HL-60/S4 (cell line): ENCODE results near the gene TRIM33.
"Not testable (repeated sequence)": the region's sequence is repeated elsewhere in the genome, so short reads cannot be mapped to it uniquely, and the experiment has no call there.

ENCODE experiments used
- in situ Hi-C: fragments of 300-500 bp; cut with MboI; formaldehyde crosslinking; loops from 2 replicates; pipeline ENCODE4 v1.14.3; 2022; ENCODE audit warnings: low sequenced_read_pairs

The TRIM33 gene

GRCh38 chr1:114431026-114431425, 80.0 kb downstream of the TRIM33 start:
- in situ Hi-C loops = no loop called here

DNA sequence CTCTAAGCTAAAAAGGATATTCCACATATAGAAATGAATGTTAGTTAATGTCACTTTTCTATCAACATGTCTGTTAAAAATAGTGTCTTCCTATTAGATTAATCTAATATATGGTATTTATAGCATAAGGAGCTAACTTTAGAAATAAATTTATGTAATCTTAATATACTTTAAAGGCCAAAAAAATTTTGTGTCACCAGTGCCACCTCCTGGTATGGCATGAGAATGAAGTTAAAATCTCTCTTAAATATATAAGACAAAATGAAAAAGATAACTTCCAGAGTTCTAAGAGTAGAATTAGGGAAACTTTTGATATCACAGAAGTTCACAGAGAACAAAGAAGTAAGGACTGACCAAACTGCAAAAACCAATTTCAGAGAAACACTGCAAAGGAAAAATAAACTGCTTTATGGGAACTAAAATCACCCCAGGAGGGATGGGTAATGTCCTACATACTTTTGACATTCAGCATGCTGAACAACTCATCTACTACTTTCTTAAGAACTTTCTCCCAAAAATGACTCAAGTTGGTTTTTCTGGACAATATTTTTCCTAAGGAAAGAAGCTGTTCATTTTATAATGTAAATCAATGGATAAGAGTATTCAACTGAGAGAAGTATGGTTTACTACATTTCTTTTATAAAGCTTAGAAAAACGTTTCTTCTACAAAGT, 82.8 kb downstream of the TRIM33 start:
- in situ Hi-C loops = no loop called here

DNA sequence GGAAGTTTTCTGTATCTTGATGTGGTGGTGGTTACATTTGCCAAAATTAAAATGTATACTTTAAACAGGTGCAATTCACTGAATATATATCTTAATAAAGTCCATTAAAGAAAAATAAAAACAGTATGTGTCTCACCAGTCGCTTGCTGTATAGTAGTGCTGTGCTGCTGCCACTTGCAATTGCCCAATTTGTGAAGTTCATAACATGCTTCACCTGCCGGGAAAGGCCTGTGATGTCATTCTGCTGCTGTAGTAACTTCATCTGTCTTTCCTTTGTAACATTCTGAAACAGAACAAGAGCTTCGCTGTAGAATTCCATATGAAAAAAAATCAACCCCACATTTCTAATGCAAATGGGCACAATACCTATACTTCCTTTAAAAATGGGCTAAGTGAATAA, 83.4 kb downstream of the TRIM33 start:
- in situ Hi-C loops = no loop called here

GRCh38 chr1:114423455-114423854, 87.5 kb downstream of the TRIM33 start:
- in situ Hi-C loops = no loop called here

- in situ Hi-C loops = not testable (repeated sequence)
These were observed 92.1 kb downstream of the TRIM33 start for GRCh38 chr1:114418948-114419347.

DNA sequence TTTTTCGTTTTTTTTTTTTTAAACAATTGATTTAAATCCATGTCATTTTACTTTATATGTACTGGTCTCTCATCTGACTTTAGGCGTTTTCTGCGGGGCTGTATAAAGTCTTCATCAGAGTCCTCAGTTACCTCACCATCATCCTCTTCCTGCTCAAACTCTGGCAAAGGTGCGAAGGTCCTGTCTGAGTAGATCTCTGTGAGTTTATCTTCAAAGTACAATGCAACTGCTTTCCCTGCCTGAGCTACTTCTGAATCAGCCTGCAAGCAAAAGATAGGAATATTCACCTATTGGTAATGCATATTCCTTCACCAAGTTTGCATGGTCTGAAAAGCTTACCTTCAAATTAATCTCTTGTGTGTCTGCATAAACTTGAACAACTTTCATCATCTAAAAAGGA, 113.4 kb downstream of the TRIM33 start:
- in situ Hi-C loops = no loop called here

- in situ Hi-C loops = no loop called here
These were observed 115.1 kb downstream of the TRIM33 start for GRCh38 chr1:114395863-114396262.

DNA sequence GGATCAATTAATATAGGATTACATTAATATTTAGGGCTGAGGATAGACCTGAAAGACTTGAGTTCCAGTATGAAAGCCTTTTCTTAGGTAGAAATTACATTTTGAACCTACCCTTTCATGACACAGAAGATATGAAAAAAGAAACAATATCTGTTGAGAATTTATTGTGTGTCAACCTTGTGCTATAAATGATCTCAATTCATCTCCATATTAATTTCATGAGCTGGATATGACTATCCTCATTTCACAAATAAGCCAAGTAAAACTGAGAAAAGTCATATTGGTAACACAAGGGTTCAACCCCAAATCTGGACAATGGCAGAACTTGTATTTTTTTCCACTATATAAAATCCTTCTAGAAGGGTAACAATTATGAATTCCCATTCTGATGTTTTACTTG, 120.0 kb downstream of the TRIM33 start:
- in situ Hi-C loops = no loop called here

GRCh38 chr1:114390361-114390760, 120.6 kb downstream of the TRIM33 start:
- in situ Hi-C loops = no loop called here

DNA sequence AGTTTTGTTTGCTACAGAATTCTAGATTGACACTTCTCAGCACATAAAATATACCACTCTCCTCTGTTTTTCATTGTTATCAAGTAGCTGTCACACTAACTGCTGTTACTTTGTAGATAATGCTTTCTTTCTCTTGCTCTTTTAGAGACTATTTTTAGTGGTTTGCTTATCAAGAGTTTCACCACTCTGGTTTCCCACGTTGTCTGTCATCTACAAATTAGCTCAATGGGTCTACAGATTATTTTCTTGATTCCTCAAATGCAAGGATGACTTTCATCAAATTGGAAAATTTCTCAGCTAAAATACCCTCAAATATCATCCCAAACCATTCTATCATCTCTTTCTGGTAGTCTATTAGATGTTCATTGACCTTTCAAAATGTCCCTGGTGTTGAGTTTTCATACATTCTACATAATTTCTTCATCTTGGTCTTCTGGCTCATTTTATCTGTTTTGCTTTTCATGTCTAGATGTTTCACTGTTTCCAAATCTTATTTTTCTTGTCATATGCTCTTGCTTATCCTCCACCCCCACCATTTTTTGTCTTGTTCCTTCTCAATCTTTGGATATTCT, 122.5 kb downstream of the TRIM33 start:
- in situ Hi-C loops = no loop called here

DNA sequence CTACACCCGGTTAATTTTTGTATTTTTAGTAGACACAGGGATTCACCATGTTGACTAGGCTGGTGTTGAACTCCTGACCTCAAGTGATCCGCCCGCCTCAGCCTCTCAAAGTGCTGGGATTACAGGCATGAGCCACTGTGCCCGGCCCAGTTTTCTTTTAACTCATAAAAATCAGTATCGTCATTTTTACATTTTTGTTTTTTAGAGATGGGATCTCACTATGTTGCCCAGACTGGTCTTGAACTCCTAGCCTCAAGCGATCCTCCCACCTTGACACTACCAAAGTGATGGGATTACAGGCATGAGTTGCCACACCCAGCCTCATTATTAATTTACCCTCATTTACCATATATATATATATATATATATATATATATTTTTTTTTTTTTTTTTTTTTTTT, 123.4 kb downstream of the TRIM33 start:
- in situ Hi-C loops = not testable (repeated sequence)

- in situ Hi-C loops = no loop called here
These were observed 124.0 kb downstream of the TRIM33 start for GRCh38 chr1:114387010-114387360.

DNA sequence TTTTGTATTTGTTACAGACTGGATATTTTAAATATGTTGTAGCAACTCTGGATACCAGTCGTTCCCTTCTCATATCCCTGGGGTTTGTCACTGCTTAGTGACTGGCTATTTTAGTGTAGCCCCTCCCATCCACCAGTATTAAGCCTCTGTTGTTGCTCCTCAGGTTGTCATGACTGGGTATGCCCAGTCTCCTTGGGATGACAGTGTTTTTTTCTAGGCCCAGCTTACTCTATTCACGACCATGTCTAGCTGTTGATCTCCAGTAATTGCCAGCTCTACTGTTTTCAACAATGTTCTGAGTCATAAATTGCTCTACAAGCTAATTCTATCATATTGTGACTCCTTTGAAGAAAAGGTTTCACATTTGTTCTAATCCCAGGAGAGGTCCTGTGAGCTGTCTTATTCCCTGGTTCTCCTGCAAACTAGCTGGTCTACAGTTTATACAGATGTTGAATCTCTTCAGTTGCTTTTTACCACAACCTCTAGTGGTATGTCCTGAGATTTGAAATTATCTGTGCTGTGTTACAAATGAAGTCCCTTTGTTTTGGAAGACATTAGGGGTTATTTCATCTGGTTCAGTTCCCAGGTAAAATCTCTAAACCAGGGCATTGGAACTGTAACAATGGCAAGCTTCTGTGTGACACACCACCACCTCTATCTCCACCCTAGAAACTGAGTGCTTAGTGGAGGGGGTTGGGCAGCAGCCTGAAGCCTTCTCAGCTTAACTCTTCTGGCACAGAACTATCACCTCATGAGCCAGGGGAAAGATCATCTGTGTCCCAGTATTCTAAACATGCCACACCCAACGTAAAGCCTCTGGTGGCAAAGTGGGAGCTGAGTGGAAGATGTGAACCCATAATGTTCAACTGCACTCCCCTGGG, 124.6 kb downstream of the TRIM33 start:
- in situ Hi-C loops = no loop called here

GRCh38 chr1:114384922-114385321, 126.1 kb downstream of the TRIM33 start:
- in situ Hi-C loops = no loop called here

GRCh38 chr1:114379987-114380386, 131.0 kb downstream of the TRIM33 start:
- in situ Hi-C loops = no loop called here

- in situ Hi-C loops = no loop called here
These were observed 131.6 kb downstream of the TRIM33 start for GRCh38 chr1:114379358-114379757.

DNA sequence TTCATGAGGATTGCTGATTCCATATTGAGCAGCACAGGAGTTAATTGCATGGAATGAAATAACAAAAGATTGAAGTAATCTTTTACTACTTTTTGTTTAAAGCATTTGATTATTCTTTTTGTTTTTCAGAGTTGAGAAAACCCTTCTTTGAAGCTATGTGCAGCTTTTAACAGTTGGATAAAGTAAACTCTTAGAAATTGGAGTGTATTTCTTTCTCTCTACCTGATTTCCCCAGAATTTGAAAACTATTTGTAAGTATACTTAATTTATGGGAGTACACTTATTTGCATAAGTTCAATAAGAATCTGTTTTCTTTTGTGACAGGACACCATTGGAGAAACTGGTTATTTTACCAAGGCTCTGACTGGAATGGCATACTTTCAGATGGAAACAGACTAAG, 133.6 kb downstream of the TRIM33 start:
- in situ Hi-C loops = no loop called here

DNA sequence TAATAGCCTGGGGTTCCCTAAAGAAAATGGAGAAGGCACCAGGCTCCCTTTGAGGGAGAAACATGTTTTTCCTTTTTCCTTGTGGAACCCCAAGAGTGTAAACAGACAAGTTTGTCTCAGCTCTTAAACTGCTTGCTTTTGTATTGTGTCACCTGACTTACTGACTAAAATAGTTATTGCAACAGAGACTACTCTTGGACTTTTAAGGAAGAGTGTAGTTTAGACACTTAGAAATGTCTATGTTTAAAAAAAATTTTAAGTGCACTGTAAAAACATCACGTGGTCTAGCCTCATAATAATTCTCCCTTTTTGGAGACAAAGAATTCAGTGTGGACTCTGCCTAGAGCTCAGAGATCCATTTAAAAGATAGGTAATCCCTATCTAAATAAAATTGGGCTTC, 141.1 kb downstream of the TRIM33 start:
- in situ Hi-C loops = no loop called here

- in situ Hi-C loops = not testable (repeated sequence)
These were observed 141.6 kb downstream of the TRIM33 start for GRCh38 chr1:114369266-114369919.

DNA sequence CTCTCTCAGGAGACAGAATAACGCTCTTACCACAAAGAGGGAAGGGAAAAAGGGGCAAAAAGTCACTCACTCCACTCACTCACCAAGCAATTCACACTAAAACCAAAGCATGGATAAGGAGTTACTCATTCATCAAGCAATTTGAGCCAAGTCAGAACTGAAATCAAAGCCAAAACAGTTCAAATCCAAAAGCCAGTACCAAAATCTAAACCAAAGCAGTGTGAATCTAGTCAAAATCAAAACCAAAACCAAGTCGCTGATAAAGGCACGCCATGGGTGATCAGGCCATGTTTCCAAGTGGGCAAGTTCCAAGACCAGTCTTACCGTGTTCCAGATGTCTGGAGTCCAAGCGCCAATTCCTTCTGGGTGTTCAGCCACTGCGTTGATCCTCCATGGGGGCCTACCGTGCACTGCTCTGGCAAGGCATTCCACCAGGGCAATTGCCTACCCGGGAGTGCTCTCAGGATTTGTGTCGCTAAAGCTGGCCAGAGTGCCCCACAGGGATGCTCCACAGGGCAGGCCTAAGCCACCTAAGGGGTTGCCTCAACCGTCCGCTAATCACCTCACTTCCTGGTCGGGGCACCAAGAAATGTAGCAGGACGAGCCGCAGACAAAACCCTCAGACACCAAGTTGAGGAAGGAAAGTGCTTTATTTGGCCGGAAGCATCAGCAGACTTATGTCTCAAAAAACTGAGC, 142.3 kb downstream of the TRIM33 start:
- in situ Hi-C loops = no loop called here

DNA sequence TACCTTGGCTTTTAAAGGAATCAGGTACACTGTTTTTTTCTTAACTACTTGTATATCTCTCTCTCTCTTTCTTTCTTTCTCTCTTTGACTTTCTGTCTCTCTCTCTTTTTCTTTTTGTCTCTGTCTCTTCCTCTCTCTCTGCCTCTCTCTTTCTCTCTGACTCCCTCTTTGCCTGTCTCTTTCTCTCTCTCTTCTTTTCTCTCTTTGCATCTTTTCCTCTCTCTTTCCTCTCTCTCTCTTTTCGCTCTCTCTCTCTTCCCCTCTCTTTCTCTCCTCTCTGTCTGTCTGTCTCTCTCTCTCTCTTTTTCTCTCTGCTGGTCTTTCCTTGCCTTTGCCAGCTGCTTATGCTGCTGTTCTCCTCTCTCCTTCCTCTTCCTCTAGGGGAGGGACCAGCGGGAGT, 143.2 kb downstream of the TRIM33 start:
- in situ Hi-C loops = no loop called here
